ENCODE results near the gene KCNMA1. TPM values are rescaled to one million over a fixed set of nuclear protein-coding genes. Genes with fewer than 3 reads are reported as not detected.

The KCNMA1 gene
- total RNA-seq, 2 donors from 2014 or later, result 23.2 to 44.5 TPM

DNA sequence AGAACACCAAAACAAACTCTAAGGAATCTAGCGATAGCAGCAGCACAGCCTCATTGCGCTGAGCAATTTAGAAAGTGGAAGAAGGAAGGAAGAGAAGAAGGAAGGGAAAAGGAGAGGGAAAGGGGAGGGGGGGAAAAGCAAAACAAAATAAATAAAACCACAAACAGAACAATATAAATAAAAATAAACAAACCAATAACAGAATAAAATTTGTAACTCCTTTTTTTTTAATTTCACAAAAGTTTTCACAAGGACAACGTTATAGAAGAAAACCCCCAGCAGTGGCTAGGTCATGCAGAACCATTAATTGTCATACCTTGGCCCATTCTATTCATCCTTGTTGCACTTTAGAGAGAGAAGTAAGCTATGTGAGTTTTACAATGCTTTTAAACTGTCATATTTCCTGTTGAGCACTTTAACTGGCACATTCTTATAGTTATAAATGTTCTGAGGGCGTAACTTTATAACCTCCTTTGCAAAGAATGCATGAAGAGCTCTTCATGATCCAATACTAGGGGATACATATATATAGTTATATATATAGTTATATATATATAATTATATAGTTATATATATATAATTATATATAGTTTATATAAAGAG, 752.8 kb downstream of the KCNMA1 start:
- Histone ChIP-seq H3K27ac (no peak overlapping the region), H3K4me1 (peaks cover 3% of the 10 kb centered on the region), H3K9me3 (no peaks in the 10 kb centered on the region), H3K36me3 (no peaks in the 10 kb centered on the region), H3K4me3 (no peak overlapping the region), H3K27me3 (no peaks in the 10 kb centered on the region), H3K9ac (ENCODE audit: low read depth in 2 of 2, low read length in 2 of 2) (no peak overlapping the region)
- intact Hi-C loops (cut with DNase I), result no loop called here
- DNase-seq, result no peak
- TF ChIP-seq, protein P1, sequence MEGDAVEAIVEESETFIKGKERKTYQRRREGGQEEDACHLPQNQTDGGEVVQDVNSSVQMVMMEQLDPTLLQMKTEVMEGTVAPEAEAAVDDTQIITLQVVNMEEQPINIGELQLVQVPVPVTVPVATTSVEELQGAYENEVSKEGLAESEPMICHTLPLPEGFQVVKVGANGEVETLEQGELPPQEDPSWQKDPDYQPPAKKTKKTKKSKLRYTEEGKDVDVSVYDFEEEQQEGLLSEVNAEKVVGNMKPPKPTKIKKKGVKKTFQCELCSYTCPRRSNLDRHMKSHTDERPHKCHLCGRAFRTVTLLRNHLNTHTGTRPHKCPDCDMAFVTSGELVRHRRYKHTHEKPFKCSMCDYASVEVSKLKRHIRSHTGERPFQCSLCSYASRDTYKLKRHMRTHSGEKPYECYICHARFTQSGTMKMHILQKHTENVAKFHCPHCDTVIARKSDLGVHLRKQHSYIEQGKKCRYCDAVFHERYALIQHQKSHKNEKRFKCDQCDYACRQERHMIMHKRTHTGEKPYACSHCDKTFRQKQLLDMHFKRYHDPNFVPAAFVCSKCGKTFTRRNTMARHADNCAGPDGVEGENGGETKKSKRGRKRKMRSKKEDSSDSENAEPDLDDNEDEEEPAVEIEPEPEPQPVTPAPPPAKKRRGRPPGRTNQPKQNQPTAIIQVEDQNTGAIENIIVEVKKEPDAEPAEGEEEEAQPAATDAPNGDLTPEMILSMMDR (IDR thresholded peaks at IDR 0.05), result no peak

DNA sequence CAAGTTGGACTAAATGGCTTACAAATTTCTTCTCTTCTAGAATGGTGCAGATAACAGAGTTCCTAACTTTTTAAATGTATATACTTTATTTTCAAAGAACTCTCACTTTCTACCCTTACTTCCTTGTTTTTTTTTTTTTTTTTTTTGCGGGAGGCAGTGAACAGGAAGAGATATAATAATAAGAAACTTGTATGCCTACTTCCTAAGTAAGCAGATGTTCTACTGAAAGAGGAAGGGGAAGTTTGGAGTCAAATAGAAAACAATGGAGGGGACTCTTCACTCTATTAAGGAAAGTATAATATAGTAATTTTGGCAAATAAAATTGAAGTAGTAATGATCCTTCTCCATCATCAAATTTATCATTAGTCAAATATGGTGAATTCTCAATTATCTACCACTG, 754.0 kb downstream of the KCNMA1 start:
- no peak for DNase-seq
- H3K9me3 ChIP-seq, result no peaks in the 10 kb centered on the region
- no peak overlapping the region for H3K4me3 ChIP-seq
- TF ChIP-seq, protein P1 (IDR thresholded peaks at IDR 0.05), result no peak
- no peaks in the 10 kb centered on the region for H3K36me3 ChIP-seq
- H3K27ac ChIP-seq, result no peak overlapping the region
- no peaks in the 10 kb centered on the region for H3K27me3 ChIP-seq
- H3K9ac ChIP-seq (ENCODE audit: low read depth in 2 of 2, low read length in 2 of 2), result no peak overlapping the region
- intact Hi-C loops (cut with DNase I), result no loop called here
- peaks cover 3% of the 10 kb centered on the region for H3K4me1 ChIP-seq

DNA sequence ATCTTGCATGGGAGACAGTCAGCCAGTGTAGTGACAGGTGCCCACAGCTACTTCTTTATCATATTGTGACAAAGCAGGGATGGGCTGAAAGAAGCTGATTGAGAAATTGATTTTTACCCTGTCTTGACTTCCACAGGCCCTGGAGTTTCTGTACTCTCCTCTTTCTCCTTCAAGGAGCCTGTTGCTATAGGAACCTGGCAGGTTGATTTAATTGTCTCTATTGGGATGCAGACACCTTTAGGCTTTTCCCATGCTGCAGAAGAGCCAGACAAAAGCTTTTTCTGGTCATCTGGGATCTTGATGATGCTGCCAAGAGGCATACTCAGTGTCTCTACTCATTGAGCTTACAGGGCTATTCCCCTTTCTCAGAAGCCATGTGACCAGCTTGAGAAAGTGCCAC, 754.8 kb downstream of the KCNMA1 start:
- Histone ChIP-seq H3K9me3 (no peaks in the 10 kb centered on the region), H3K27ac (no peak overlapping the region), H3K4me1 (peaks cover 3% of the 10 kb centered on the region), H3K4me3 (no peak overlapping the region), H3K36me3 (no peaks in the 10 kb centered on the region), H3K27me3 (no peaks in the 10 kb centered on the region), H3K9ac (ENCODE audit: low read depth in 2 of 2, low read length in 2 of 2) (no peak overlapping the region)
- no peak for DNase-seq
- TF ChIP-seq, protein P1 (IDR thresholded peaks at IDR 0.05), result no peak
- intact Hi-C loops (cut with DNase I), result no loop called here

DNA sequence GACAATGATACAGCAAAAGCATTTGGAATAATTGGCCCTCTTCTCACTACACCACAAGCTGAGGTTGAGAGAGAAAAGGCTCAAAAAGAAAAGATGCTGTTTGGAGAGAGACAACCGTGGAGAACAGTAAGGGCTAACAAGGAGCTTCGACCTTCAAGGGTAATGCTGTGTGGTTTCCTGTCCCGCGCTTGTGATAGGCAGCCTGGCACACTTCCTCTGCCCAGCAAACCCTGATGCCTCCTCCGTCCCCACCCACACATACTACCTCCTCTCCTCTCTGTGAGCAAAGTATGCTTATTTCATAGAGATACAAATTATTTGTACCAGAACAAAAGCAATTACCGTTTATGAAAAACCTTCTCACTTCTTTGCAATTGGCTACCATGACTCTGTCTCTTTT, 755.4 kb downstream of the KCNMA1 start:
- H3K4me3 ChIP-seq, result no peak overlapping the region
- intact Hi-C loops (cut with DNase I), result no loop called here
- H3K4me1 ChIP-seq, result peaks cover 3% of the 10 kb centered on the region
- H3K9ac ChIP-seq (ENCODE audit: low read depth in 2 of 2, low read length in 2 of 2), result no peak overlapping the region
- no peak overlapping the region for H3K27ac ChIP-seq
- no peaks in the 10 kb centered on the region for H3K36me3 ChIP-seq
- H3K27me3 ChIP-seq, result no peaks in the 10 kb centered on the region
- DNase-seq, result no peak
- H3K9me3 ChIP-seq, result no peaks in the 10 kb centered on the region
- TF ChIP-seq, protein P1 (IDR thresholded peaks at IDR 0.05), result no peak

DNA sequence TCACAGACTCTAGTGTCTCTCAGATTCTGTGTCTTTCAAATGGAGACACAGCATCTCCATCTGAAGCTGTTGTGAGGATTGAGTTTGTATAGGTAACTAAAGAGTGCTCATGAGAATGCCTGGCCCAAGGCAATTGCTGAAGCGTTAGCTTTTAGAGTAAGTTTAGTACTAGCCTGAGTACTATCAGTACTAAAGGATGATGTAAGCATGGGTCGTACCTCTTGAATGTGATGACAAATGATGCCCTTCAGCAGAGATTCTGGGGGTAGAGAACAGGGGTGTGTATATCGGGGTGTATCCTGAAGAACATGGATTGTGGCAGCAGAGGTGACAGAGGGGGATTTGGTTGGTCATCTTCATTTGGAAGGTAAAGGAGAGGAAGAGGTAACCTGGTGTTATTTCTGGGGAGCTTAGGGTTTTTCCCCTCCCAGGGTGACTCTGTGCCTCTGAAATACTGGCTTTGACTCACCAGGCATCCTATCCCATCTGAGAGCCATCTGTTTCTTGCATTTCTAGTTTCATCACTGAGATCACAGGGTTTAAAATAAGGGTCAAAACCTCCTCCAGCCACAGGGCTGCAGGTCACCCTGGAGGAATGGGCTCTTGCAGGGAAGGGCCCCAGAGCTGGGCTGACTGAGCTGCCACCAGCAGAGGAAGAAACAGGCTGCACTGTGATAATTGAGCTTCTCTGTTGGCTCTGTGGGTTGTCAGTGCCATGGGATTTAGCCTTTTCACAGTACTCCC, 756.0 kb downstream of the KCNMA1 start:
- no peak overlapping the region for H3K4me3 ChIP-seq
- TF ChIP-seq, protein P1 (IDR thresholded peaks at IDR 0.05), result no peak
- no peak overlapping the region for H3K27ac ChIP-seq
- no peak for DNase-seq
- H3K27me3 ChIP-seq, result no peaks in the 10 kb centered on the region
- H3K4me1 ChIP-seq, result peaks cover 3% of the 10 kb centered on the region
- intact Hi-C loops (cut with DNase I), result no loop called here
- H3K9ac ChIP-seq (ENCODE audit: low read depth in 2 of 2, low read length in 2 of 2), result no peak overlapping the region
- H3K36me3 ChIP-seq, result no peaks in the 10 kb centered on the region
- no peaks in the 10 kb centered on the region for H3K9me3 ChIP-seq
